Measurements from ENCODE around the gene MRPL48.

MRPL48 gene

GRCh38 chr11:73859671-73860070 is 72.0 kb downstream of the MRPL48 start:
- Histone ChIP-seq H2AFZ (no peak overlapping the region), H3K79me2 (no peaks in the 10 kb centered on the region), H3K4me3 (ENCODE audit: low read depth, low read length) (no peak overlapping the region), H3K4me2 (ENCODE audit: low read length) (no peak overlapping the region), H3K27me3 (ENCODE audit: control insufficient read depth, insufficient read depth, low read length) (no peaks in the 10 kb centered on the region), H3K4me1 (peaks cover 9% of the 10 kb centered on the region), H3K27ac (no peak overlapping the region), H3K9me3 (ENCODE audit: control insufficient read depth, low read length) (no peaks in the 10 kb centered on the region), H3K9ac (no peak overlapping the region), H3K36me3 (ENCODE audit: control insufficient read depth, insufficient read depth, low read length) (no peaks in the 10 kb centered on the region)
- no peak for TF ChIP-seq CTCF (IDR thresholded peaks at IDR 0.05)

- Histone ChIP-seq H3K4me1 (peaks cover 9% of the 10 kb centered on the region), H3K9ac (no peak overlapping the region), H3K4me3 (ENCODE audit: low read depth, low read length) (no peak overlapping the region), H3K27me3 (ENCODE audit: control insufficient read depth, insufficient read depth, low read length) (no peaks in the 10 kb centered on the region), H3K4me2 (ENCODE audit: low read length) (no peak overlapping the region), H3K27ac (no peak overlapping the region), H3K36me3 (ENCODE audit: control insufficient read depth, insufficient read depth, low read length) (no peaks in the 10 kb centered on the region), H3K79me2 (no peaks in the 10 kb centered on the region), H2AFZ (no peak overlapping the region), H3K9me3 (ENCODE audit: control insufficient read depth, low read length) (no peaks in the 10 kb centered on the region)
- TF ChIP-seq CTCF (IDR thresholded peaks at IDR 0.05): no peak
These were observed 72.5 kb downstream of the MRPL48 start for GRCh38 chr11:73860202-73860601.

- Histone ChIP-seq H3K4me1 (peaks cover 9% of the 10 kb centered on the region), H3K4me2 (ENCODE audit: low read length) (no peak overlapping the region), H3K79me2 (no peaks in the 10 kb centered on the region), H3K9me3 (ENCODE audit: control insufficient read depth, low read length) (no peaks in the 10 kb centered on the region), H3K27me3 (ENCODE audit: control insufficient read depth, insufficient read depth, low read length) (no peaks in the 10 kb centered on the region), H3K36me3 (ENCODE audit: control insufficient read depth, insufficient read depth, low read length) (no peaks in the 10 kb centered on the region), H3K27ac (peak overlapping the region; percentile 51), H3K9ac (no peak overlapping the region), H3K4me3 (ENCODE audit: low read depth, low read length) (no peak overlapping the region), H2AFZ (peak overlapping the region; percentile 53)
- no peak for TF ChIP-seq CTCF (IDR thresholded peaks at IDR 0.05)
These were observed 75.3 kb downstream of the MRPL48 start for GRCh38 chr11:73862986-73863385.

- no peak overlapping the region for H3K9ac ChIP-seq
These were observed 78.5 kb downstream of the MRPL48 start for GRCh38 chr11:73866095-73866579.

More at GRCh38 chr11:73866095-73866579, 78.5 kb downstream of the MRPL48 start:
- Histone ChIP-seq H3K9me3 (ENCODE audit: control insufficient read depth, low read length) (no peaks in the 10 kb centered on the region), H3K36me3 (ENCODE audit: control insufficient read depth, insufficient read depth, low read length) (no peaks in the 10 kb centered on the region), H3K79me2 (no peaks in the 10 kb centered on the region), H3K4me2 (ENCODE audit: low read length) (no peak overlapping the region), H3K4me1 (peaks cover 6% of the 10 kb centered on the region), H2AFZ (no peak overlapping the region), H3K27me3 (ENCODE audit: control insufficient read depth, insufficient read depth, low read length) (no peaks in the 10 kb centered on the region), H3K4me3 (ENCODE audit: low read depth, low read length) (no peak overlapping the region), H3K27ac (no peak overlapping the region)
- TF ChIP-seq CTCF (IDR thresholded peaks at IDR 0.05): no peak

All from parathyroid adenoma (tissue), 2 donors.